Rectal smooth muscle tissue (tissue), 1 donor: ENCODE measurements around the gene PUS1.

Source experiments
- H3K27ac ChIP-seq: one replicate; pipeline ENCODE4 v1.7.0; 2013; ENCODE audit warnings: low read depth, low read length, inconsistent platforms
- H3K27me3 ChIP-seq: one replicate; pipeline ENCODE4 v1.7.0; 2013; ENCODE audit warnings: low read length; ENCODE audit not compliant: control insufficient read depth, insufficient read depth
- H3K36me3 ChIP-seq: one replicate; pipeline ENCODE4 v1.7.0; 2013; ENCODE audit warnings: low read length; ENCODE audit not compliant: control insufficient read depth, insufficient read depth
- H3K4me1 ChIP-seq: one replicate; pipeline ENCODE4 v1.7.0; 2013; ENCODE audit warnings: low read length; ENCODE audit not compliant: control insufficient read depth, insufficient read depth
- H3K4me3 ChIP-seq: one replicate; pipeline ENCODE4 v1.7.0; 2013; ENCODE audit warnings: low read length
- H3K9ac ChIP-seq: one replicate; pipeline ENCODE4 v1.7.0; 2013; ENCODE audit warnings: low read length

The PUS1 gene

GRCh38 chr12:131990066-131990979 is 61.2 kb downstream of the PUS1 start:
- Histone ChIP-seq H3K4me1 (no peaks in the 10 kb centered on the region), H3K27me3 (no peaks in the 10 kb centered on the region), H3K4me3 (no peak overlapping the region), H3K9ac (no peak overlapping the region), H3K27ac (no peak overlapping the region), H3K36me3 (peaks cover 45% of the 10 kb centered on the region)

DNA sequence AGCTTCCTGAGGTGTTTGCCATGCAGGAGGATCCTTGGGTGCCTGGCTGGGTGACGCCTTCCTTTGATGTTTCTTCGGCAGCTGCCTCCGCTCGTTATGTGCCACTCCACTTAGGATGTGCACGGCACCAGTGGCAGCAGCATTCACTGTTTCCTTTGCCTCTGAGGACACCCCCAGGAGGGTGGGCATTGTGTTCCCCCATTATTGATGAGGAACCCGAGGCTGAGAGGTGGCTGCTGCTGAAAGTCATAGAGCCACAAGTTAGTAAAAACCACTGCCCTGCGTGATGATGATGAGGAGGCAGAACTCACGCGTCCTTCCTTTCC is 61.9 kb downstream of the PUS1 start:
- Histone ChIP-seq H3K9ac (no peak overlapping the region), H3K27ac (no peak overlapping the region), H3K36me3 (peaks cover 47% of the 10 kb centered on the region)

GRCh38 chr12:131991816-131992430 is 62.8 kb downstream of the PUS1 start:
- H3K27me3 ChIP-seq: no peaks in the 10 kb centered on the region
- no peak overlapping the region for H3K9ac ChIP-seq
- H3K4me1 ChIP-seq: no peaks in the 10 kb centered on the region
- H3K36me3 ChIP-seq: peaks cover 49% of the 10 kb centered on the region
- H3K4me3 ChIP-seq: no peak overlapping the region
- H3K27ac ChIP-seq: no peak overlapping the region

More for the DNA sequence above, 61.9 kb downstream of the PUS1 start:
- no peak overlapping the region for H3K4me3 ChIP-seq
- no peaks in the 10 kb centered on the region for H3K4me1 ChIP-seq
- H3K27me3 ChIP-seq: no peaks in the 10 kb centered on the region

GRCh38 chr12:131994589-131994988 is 65.5 kb downstream of the PUS1 start:
- no peak overlapping the region for H3K9ac ChIP-seq
- peaks cover 38% of the 10 kb centered on the region for H3K36me3 ChIP-seq
- H3K27ac ChIP-seq: no peak overlapping the region
- H3K4me1 ChIP-seq: no peaks in the 10 kb centered on the region
- no peaks in the 10 kb centered on the region for H3K27me3 ChIP-seq
- H3K4me3 ChIP-seq: no peak overlapping the region
